Adipocyte (in vitro differentiated cells): ENCODE data around the gene CDYL2.

Source experiments
- DNase-seq: peaks from one replicate; pipeline ENCODE4 v3.0.0-alpha.2; 2015; ENCODE audit warnings: low read depth
- H3K27me3 ChIP-seq: replicated peaks from 2 replicates; pipeline ENCODE4 v1.7.0; 2013; ENCODE audit warnings: mild to moderate bottlenecking, low read length, moderate library complexity; ENCODE audit not compliant: control insufficient read depth, insufficient read depth
- H3K36me3 ChIP-seq: 2 replicates; pipeline ENCODE4 v1.7.0; 2013; ENCODE audit warnings: low read length, mild to moderate bottlenecking, moderate library complexity; ENCODE audit not compliant: control insufficient read depth, insufficient read depth, severe bottlenecking
- H3K4me1 ChIP-seq: 2 replicates; pipeline ENCODE4 v1.7.0; 2013; ENCODE audit warnings: mild to moderate bottlenecking, low read length, moderate library complexity; ENCODE audit not compliant: control insufficient read depth, insufficient read depth
- H3K4me3 ChIP-seq: 2 replicates; pipeline ENCODE4 v1.7.0; 2013; ENCODE audit warnings: mild to moderate bottlenecking, low read length, moderate library complexity
- H3K9ac ChIP-seq: 2 replicates; pipeline ENCODE4 v1.7.0; 2013; ENCODE audit warnings: mild to moderate bottlenecking, low read length, moderate library complexity
- H3K9me3 ChIP-seq: 2 replicates; pipeline ENCODE4 v1.7.0; 2013; ENCODE audit warnings: mild to moderate bottlenecking, low read length, moderate library complexity; ENCODE audit not compliant: control insufficient read depth

CDYL2 gene

DNA sequence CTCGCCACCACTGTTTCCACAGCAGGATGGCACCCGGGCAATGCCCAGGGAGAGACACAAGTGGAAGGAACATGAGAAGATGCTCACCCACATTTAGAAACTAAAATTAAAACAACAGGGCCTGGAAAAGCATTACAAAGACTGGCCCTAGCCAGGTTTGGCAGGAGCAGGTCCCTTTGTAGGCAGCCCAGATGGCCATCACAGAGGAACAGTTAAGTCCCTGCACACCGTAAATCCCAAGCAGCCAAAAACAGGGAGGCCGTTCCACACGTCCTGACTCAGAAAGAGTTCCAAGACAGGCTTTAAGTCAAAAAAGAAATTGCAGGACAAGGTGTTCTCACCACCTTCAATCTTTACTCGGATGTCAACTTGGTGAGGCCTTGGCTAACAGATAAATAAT lies 136.5 kb downstream of the CDYL2 start:
- DNase-seq: no peak

DNA sequence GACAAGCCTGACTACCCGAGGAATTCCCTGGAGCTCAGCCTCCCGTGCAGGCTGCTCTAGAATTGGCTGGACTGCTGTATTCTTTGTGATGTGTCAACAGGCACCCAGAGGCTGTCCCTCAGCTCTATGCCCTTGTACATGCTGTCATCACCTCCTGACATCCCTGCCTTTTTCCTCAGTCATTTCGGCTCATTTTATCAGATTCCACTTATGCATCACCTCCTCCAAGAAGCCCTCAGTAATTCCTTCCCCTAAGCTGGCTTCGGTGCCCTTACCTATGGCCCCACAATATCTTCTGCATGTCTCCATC lies 137.2 kb downstream of the CDYL2 start:
- Histone ChIP-seq H3K9me3 (no peaks in the 10 kb centered on the region), H3K4me1 (no peaks in the 10 kb centered on the region), H3K27me3 (no peaks in the 10 kb centered on the region), H3K9ac (no peak overlapping the region), H3K36me3 (no peaks in the 10 kb centered on the region), H3K4me3 (no peak overlapping the region)
- DNase-seq: no peak

More for the DNA sequence above, 136.5 kb downstream of the CDYL2 start:
- H3K36me3 ChIP-seq: no peaks in the 10 kb centered on the region
- H3K4me3 ChIP-seq: no peak overlapping the region
- H3K9ac ChIP-seq: no peak overlapping the region
- H3K27me3 ChIP-seq: no peaks in the 10 kb centered on the region
- no peaks in the 10 kb centered on the region for H3K4me1 ChIP-seq
- no peaks in the 10 kb centered on the region for H3K9me3 ChIP-seq

- Histone ChIP-seq H3K9me3 (no peaks in the 10 kb centered on the region), H3K36me3 (no peaks in the 10 kb centered on the region), H3K4me3 (no peak overlapping the region), H3K9ac (no peak overlapping the region), H3K27me3 (no peaks in the 10 kb centered on the region), H3K4me1 (no peaks in the 10 kb centered on the region)
- DNase-seq: no peak
Observed at GRCh38 chr16:80666378-80667250, 137.8 kb downstream of the CDYL2 start.

GRCh38 chr16:80665356-80665755 lies 139.0 kb downstream of the CDYL2 start:
- Histone ChIP-seq H3K27me3 (no peaks in the 10 kb centered on the region), H3K9me3 (peaks cover 6% of the 10 kb centered on the region), H3K4me1 (no peaks in the 10 kb centered on the region), H3K36me3 (no peaks in the 10 kb centered on the region), H3K4me3 (no peak overlapping the region), H3K9ac (no peak overlapping the region)
- no peak for DNase-seq

GRCh38 chr16:80664786-80665185 lies 139.6 kb downstream of the CDYL2 start:
- no peak overlapping the region for H3K4me3 ChIP-seq
- peaks cover 8% of the 10 kb centered on the region for H3K9me3 ChIP-seq
- H3K27me3 ChIP-seq: no peaks in the 10 kb centered on the region
- no peaks in the 10 kb centered on the region for H3K4me1 ChIP-seq
- no peak overlapping the region for H3K9ac ChIP-seq
- H3K36me3 ChIP-seq: no peaks in the 10 kb centered on the region
- DNase-seq: no peak

DNA sequence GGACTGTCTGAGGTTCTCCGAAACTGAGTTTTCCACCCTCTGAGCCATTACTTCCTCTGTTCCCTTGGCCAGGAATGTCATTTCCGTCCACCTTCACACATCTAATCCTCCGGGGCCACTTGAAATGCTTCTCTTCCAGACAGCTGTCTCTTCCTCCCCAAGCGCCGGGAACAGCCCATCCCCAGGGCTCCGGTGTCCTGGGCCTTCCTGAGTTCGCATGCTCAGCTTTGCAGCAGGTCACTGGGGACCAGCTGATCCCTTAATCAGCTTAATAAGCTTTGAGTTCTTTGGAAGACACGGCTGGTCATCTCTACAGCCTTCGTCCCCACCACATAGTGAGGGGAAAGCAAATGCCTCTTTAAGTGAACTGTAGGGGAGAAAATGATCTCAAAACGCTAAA lies 140.2 kb downstream of the CDYL2 start:
- no peak for DNase-seq
- Histone ChIP-seq H3K9me3 (peaks cover 8% of the 10 kb centered on the region), H3K27me3 (no peaks in the 10 kb centered on the region), H3K9ac (no peak overlapping the region), H3K4me3 (no peak overlapping the region), H3K4me1 (no peaks in the 10 kb centered on the region), H3K36me3 (no peaks in the 10 kb centered on the region)

GRCh38 chr16:80663078-80663477 lies 141.3 kb downstream of the CDYL2 start:
- H3K4me3 ChIP-seq: no peak overlapping the region
- no peak for DNase-seq
- H3K27me3 ChIP-seq: no peaks in the 10 kb centered on the region
- no peaks in the 10 kb centered on the region for H3K36me3 ChIP-seq
- no peaks in the 10 kb centered on the region for H3K4me1 ChIP-seq
- peaks cover 8% of the 10 kb centered on the region for H3K9me3 ChIP-seq
- no peak overlapping the region for H3K9ac ChIP-seq

- H3K9ac ChIP-seq: no peak overlapping the region
- H3K36me3 ChIP-seq: no peaks in the 10 kb centered on the region
- no peaks in the 10 kb centered on the region for H3K4me1 ChIP-seq
- no peak for DNase-seq
- H3K9me3 ChIP-seq: peaks cover 8% of the 10 kb centered on the region
- no peak overlapping the region for H3K4me3 ChIP-seq
- H3K27me3 ChIP-seq: no peaks in the 10 kb centered on the region
Observed at GRCh38 chr16:80659865-80660264, 144.5 kb downstream of the CDYL2 start.

GRCh38 chr16:80656711-80657150 lies 147.7 kb downstream of the CDYL2 start:
- Histone ChIP-seq H3K9ac (no peak overlapping the region), H3K9me3 (peaks cover 8% of the 10 kb centered on the region), H3K4me3 (no peak overlapping the region), H3K36me3 (no peaks in the 10 kb centered on the region), H3K4me1 (no peaks in the 10 kb centered on the region), H3K27me3 (no peaks in the 10 kb centered on the region)
- no peak for DNase-seq

GRCh38 chr16:80656161-80656560 lies 148.2 kb downstream of the CDYL2 start:
- Histone ChIP-seq H3K36me3 (no peaks in the 10 kb centered on the region), H3K4me1 (no peaks in the 10 kb centered on the region), H3K4me3 (no peak overlapping the region), H3K9me3 (peaks cover 8% of the 10 kb centered on the region), H3K9ac (no peak overlapping the region), H3K27me3 (no peaks in the 10 kb centered on the region)
- DNase-seq: no peak

DNA sequence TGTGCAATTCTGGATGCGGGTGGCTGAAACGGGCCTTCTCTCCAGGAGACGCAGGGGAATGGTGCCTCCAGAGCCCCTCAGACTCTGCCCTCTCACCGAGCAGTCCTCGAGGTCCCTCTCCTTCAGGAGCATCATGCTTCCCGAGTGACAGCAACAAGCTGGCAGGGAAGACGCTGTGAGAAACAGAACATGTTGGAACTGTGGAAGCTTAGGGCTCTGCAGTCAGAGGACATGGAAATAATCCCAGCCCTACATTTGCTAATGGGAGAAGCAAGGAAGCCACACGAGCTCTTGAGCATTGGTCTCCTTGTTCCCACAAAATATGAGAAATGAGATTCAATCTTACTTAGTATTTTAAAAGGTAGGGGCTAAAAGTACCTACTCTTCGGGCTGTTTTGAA lies 148.6 kb downstream of the CDYL2 start:
- Histone ChIP-seq H3K9ac (no peak overlapping the region), H3K27me3 (no peaks in the 10 kb centered on the region), H3K36me3 (no peaks in the 10 kb centered on the region), H3K4me3 (no peak overlapping the region), H3K9me3 (peaks cover 6% of the 10 kb centered on the region), H3K4me1 (no peaks in the 10 kb centered on the region)
- no peak for DNase-seq
